K562 (cell line): Measurements from ENCODE around the gene HKDC1. TPM values are rescaled to one million over a fixed set of nuclear protein-coding genes. Genes with fewer than 3 reads are reported as not detected.

Experiments used
- polyA plus RNA-seq, 8 experiments: library from polyadenylated mRNA; depleted of rRNA in 4 of 8; stranded (reverse) in 5 of 8; unstranded in 3 of 8; fragments of >200 nt; fragmentation: Nextera tagmentation in 2 of 8; fragmentation: Illumina TruSeq in 1 of 8; extraction: Ambion mirVana in 2 of 8; extraction: Trizol in 1 of 8; gene quantifications; 2 replicates each; pipeline versions ENCODE4 v1.2.1 to v1.2.3, GENCODE V29; 2011 to 2014; ENCODE audit warnings: inconsistent platforms in 1 of 8, missing spikeins in 1 of 8
- total RNA-seq, 7 experiments: library from RNA; depleted of rRNA in 6 of 7; stranded (reverse); fragments of >200 nt in 6 of 7; fragmentation: Illumina TruSeq in 2 of 7; extraction: Trizol in 2 of 7; gene quantifications; 2 replicates each; pipeline versions ENCODE4 v1.2.1 to v1.2.3, GENCODE V29; 2011 to 2021; ENCODE audit warnings: low replicate concordance in 1 of 7
- TF ChIP-seq, protein P1 (sequence below), 2 experiments: fragments of 450-650 bp in 1 of 2; sonication (generic) in 1 of 2; formaldehyde crosslinking in 1 of 2; IDR thresholded peaks; 2 replicates each; pipeline versions ENCODE4 v1.7.1 to v1.9.0; 2016 to 2022; ENCODE audit warnings: inconsistent platforms in 1 of 2, mild to moderate bottlenecking in 1 of 2, missing genetic modification reagents in 1 of 2

The HKDC1 gene
- total and polyA plus RNA-seq, 9 of the 15 experiments (the other 6 are each of a cell fraction or from before 2014, with no cell fraction given): 0.04 to 0.22 (median 0.11) TPM; not detected in 5

DNA sequence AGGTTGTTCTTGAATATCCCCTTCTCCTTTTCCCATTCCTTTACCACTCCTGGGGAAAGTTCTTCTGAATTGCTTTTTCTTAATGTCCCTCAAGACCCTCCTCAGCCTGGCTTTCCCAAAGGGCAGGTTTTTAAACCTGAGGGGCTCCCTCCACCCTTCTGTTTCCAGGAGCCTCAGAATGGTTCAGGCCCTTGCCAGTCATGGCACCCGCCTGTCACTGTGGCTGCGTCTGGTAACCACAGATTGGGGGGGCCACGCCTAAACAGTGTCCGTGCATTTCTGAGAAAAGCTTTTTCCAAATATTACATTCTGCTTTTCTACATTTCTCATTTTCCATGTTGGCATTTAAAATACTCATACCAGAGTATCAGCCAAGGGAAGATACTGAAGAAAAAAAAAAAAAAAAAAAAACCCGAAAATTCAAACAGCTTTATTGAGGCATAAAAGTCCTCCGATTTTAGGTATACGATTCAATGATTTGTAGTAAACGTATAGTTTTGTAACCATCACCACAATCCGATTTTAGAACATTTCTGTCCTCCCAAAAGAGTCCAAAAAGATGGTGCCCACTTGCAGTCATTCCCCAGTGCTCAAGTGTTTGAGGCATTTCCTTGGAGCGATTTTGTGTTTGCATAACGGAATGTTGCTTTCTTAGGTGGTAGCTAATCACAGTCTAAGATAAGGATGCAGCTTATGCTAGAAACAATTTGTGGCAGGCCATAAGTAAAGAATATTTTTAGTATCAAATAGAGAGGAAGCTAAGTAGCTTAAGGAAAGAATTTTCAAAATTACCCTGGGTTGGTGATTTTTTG, 22.1 kb downstream of the HKDC1 start (continued):
- TF ChIP-seq, protein P1, sequence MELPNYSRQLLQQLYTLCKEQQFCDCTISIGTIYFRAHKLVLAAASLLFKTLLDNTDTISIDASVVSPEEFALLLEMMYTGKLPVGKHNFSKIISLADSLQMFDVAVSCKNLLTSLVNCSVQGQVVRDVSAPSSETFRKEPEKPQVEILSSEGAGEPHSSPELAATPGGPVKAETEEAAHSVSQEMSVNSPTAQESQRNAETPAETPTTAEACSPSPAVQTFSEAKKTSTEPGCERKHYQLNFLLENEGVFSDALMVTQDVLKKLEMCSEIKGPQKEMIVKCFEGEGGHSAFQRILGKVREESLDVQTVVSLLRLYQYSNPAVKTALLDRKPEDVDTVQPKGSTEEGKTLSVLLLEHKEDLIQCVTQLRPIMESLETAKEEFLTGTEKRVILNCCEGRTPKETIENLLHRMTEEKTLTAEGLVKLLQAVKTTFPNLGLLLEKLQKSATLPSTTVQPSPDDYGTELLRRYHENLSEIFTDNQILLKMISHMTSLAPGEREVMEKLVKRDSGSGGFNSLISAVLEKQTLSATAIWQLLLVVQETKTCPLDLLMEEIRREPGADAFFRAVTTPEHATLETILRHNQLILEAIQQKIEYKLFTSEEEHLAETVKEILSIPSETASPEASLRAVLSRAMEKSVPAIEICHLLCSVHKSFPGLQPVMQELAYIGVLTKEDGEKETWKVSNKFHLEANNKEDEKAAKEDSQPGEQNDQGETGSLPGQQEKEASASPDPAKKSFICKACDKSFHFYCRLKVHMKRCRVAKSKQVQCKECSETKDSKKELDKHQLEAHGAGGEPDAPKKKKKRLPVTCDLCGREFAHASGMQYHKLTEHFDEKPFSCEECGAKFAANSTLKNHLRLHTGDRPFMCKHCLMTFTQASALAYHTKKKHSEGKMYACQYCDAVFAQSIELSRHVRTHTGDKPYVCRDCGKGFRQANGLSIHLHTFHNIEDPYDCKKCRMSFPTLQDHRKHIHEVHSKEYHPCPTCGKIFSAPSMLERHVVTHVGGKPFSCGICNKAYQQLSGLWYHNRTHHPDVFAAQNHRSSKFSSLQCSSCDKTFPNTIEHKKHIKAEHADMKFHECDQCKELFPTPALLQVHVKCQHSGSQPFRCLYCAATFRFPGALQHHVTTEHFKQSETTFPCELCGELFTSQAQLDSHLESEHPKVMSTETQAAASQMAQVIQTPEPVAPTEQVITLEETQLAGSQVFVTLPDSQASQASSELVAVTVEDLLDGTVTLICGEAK (IDR thresholded peaks at IDR 0.05): peak; percentile 74
- TF ChIP-seq, protein P1 (CRISPR knock-in tag; IDR thresholded peaks at IDR 0.05): no peak
- TF ChIP-seq, all 486 proteins: peak for 16
